HG03064 (cell line): ENCODE results near the gene YBX3.

Experiments
- ATAC-seq: cut with Tn5 transposase; IDR thresholded peaks from one replicate; pipeline ENCODE4 v1.9.1; 2021; ENCODE audit warnings: low read depth; ENCODE audit not compliant: unreplicated experiment

Gene YBX3

DNA sequence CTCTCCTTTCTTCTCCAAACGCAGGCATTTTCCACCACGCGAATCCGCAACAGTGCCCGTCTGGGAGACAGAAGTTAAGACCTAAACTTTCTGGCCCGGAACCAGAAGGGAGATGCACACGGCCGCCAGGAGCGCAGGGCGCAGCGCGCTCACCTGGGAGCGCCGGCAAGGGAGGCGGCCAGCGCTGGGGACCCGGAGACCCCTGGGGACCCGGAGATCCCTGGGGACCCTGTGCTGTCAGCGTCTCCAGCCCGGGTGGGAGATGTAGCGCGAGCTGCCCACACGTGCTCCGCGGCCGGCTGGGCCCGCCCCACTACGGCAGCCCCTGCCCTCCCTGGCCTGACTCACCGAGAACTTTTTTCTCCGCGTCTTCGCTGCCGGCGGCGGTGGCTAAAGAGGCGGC is 620 bp downstream of the YBX3 start:
- ATAC-seq: peak; percentile 41

GRCh38 chr12:10721651-10722501 is 1.2 kb downstream of the YBX3 start:
- peak; percentile 25 for ATAC-seq

- no peak for ATAC-seq
Observed at GRCh38 chr12:10720974-10721650, 2.0 kb downstream of the YBX3 start.

DNA sequence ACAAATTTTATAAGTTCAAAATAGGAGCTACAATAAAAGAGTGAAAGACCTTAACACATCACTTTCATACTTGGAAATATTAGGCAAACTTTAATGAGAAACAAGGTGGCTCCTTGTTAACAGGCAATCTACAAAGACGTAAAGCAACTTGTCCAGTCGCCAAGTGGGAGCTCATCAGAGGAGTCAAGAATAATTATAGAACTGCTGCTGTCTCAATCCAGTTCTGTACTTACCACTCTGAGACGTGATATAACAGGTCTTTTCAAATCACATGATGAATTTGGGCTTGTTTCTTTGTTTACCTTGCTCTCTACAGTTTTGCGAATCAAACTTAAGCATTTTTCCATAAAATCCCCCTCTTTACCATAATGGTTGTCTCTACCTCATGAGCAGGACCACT is 3.6 kb downstream of the YBX3 start:
- ATAC-seq: no peak

GRCh38 chr12:10718279-10718821 is 4.8 kb downstream of the YBX3 start:
- no peak for ATAC-seq

- no peak for ATAC-seq
Observed at GRCh38 chr12:10717410-10717809, 5.7 kb downstream of the YBX3 start.

- ATAC-seq: no peak
Observed at GRCh38 chr12:10716704-10717315, 6.3 kb downstream of the YBX3 start.

DNA sequence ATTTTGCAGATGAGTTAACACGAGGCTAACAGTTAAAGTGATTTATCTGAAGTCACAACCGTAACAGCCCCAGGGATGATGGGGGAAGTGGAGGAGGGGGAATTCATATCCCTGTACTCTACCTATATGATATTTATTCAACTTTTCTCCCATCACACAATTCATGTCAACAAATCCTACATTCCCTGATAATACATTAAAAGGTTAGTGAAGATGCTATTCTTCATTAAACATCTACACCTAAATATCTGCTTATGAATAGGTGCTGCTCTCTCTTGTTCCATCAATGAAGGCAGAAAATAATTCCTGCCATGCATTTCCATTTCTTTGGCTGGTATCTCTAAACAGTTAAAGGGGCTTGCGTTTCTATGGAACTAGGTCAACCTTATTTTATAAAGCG is 6.8 kb downstream of the YBX3 start:
- no peak for ATAC-seq

DNA sequence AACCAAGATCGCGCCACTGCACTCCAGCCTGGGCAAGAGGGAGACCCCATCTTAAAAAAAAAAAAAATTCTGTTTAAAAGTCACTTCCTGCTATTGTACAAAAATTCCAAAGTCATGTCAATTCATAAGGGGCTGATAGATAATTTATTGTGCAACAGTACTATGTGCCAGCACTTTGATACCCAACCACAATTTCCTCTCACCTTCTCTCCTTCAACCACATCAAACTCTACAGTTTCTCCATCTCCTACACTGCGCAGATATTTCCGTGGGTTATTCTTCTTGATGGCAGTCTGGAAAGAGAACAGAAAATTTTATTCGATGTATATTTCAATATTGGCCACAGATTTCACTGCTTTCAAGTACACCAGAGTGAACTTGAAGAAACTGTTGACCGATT is 7.6 kb downstream of the YBX3 start:
- no peak for ATAC-seq

GRCh38 chr12:10709808-10710207 is 13.3 kb downstream of the YBX3 start:
- ATAC-seq: no peak

GRCh38 chr12:10708862-10709261 is 14.3 kb downstream of the YBX3 start:
- ATAC-seq: no peak

DNA sequence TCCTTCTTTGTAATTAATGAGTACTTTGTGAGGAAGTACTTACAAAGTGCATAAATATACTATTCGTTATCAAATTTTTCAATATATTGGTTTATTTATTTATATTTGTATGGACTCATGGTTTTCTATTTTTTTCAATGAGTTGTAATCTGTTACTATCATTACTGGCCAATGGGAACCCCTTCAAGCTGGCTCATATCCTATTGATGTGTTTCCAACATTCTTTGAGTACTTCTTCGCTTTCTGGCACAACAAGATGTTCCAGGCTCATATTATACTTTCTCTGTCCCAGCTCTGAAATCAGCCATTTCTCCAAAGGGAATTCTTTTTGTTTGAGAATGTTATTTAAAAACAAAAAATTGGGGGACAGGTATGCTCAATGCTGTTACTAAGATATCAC is 17.5 kb downstream of the YBX3 start:
- ATAC-seq: no peak

DNA sequence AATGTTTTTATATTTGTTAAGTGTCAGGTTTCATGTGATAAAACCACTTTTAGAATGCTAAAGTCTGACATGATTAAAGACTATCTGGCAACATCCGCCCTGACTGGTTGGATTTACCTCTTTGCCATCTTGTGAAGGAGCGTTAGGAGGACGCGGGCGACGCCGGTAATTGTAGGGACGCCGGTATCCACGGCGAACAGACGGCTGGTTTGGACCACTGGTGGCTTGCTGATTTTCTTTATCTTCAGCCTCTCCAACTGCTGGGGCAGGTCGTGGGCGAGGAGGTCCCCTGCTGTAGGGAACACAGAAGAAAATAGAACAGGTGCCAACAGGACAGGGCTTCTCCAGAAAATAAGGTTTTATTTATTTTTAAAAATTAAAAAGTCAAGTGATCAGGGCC is 21.3 kb downstream of the YBX3 start:
- no peak for ATAC-seq

- ATAC-seq: no peak
Observed at GRCh38 chr12:10701131-10701681, 21.9 kb downstream of the YBX3 start.

DNA sequence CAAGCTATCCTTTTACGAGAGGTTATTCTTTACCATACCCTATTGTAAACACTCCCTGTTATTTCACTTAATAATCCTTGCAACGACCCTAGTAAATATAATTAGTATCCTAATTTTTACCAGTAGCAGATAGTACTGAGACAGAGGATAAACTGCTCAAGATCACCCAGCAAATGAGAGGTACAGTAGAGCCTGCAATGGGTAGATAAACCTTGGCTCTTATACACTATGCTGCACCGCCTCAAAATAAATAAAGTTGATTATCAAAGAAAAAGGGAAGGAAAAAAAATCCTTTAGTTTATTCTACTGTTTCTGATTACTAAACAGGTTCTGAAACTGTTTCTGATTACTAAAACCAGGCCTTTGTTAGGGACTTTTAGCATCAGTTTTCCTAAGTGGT is 22.5 kb downstream of the YBX3 start:
- ATAC-seq: no peak

GRCh38 chr12:10697862-10698261 is 25.3 kb downstream of the YBX3 start:
- ATAC-seq: no peak

GRCh38 chr12:10697156-10697555 is 26.0 kb downstream of the YBX3 start:
- ATAC-seq: no peak

DNA sequence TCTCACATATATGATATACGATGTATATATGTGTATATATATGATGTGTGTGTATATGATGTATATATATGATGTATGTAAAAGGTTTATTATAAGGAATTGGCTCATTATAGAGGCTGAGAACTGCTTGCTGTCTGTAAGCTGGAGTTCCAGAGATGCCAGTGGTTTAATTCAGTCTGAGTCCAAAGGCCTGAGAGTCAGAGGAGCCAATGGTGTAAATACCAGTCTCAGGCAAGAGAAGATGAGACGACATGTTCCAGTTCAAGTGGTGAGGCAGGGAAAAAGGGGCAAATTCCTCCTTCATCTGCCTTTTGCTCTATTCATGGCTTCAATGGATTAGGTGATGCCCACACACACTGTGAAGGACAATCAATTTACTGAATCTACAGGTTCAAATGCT is 32.2 kb downstream of the YBX3 start:
- no peak for ATAC-seq

GRCh38 chr12:10689146-10689545 is 34.0 kb downstream of the YBX3 start:
- no peak for ATAC-seq

DNA sequence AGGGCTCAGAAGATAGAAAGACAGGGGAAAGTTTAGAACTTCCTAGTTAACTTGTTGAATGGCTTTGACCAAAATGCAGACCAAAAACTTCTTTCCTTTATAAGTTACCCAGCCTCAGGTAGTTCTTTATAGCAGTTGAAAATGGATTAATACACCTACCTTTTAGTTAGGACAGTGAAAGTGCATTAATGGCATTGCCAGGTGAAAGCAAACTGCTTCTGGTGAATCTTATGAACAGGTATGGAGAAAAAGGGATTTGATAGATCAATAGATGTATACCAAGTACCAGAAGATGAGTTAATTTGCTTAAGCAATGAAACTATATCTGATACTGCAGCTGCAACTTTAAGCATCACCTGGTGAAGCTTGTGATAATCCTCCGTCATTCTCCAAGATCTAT is 35.1 kb downstream of the YBX3 start:
- no peak for ATAC-seq
